Caco-2 (cell line): ENCODE measurements around the gene PRF1. TPM values are rescaled to one million over a fixed set of nuclear protein-coding genes. Genes with fewer than 3 reads are reported as not detected.
A peak's percentile ranks its signal among the peaks of the same experiment; 100 is the strongest.

ENCODE experiments used
- BruUV-seq: library from RNA; stranded (reverse); fragments of 400-500 nt; replicated peaks from 2 replicates; lab custom pipeline; 2021; lab: Mats Ljungman, UMichigan
- CTCF ChIA-PET: fragments of 300-600 bp; sonication (Branson Sonifier 250); formaldehyde crosslinking; loops from one replicate; lab custom pipeline; 2022; ENCODE audit warnings: antibody characterized with exemption; lab: Charles Lee
- POLR2A ChIA-PET: fragments of 300-600 bp; sonication (Branson Sonifier 250); formaldehyde crosslinking; loops from one replicate; lab custom pipeline; 2022; ENCODE audit warnings: antibody characterized with exemption; lab: Charles Lee
- DNase-seq, 2 experiments: peaks; one replicate each; pipeline versions ENCODE4 v3.0.0 to v3.0.0-alpha.2; 2020 to 2022
- H3K27me3 ChIP-seq: replicated peaks from 2 replicates; pipeline ENCODE4 v1.6.0; 2011; ENCODE audit warnings: low read length; ENCODE audit not compliant: control insufficient read depth, insufficient read depth
- H3K36me3 ChIP-seq: 2 replicates; pipeline ENCODE4 v1.5.1; 2011; ENCODE audit warnings: low read length; ENCODE audit not compliant: control insufficient read depth, insufficient read depth
- H3K4me1 ChIP-seq: fragments of 250-450 bp; sonication (Bioruptor Pico); 2 replicates; pipeline ENCODE4 v1.5.1; 2020; ENCODE audit warnings: mild to moderate bottlenecking
- H3K4me3 ChIP-seq: 2 replicates; pipeline ENCODE4 v1.5.1; 2011; ENCODE audit warnings: low read depth, mild to moderate bottlenecking, control low read depth, low read length
- H3K9me3 ChIP-seq: fragments of 250-450 bp; sonication (Bioruptor Pico); 2 replicates; pipeline ENCODE4 v1.5.1; 2020; ENCODE audit warnings: mild to moderate bottlenecking, moderate library complexity
- H3K27ac Mint-ChIP-seq: one replicate; pipeline ENCODE4 v1.8.0; 2022; ENCODE audit warnings: mixed read lengths; ENCODE audit not compliant: unreplicated experiment
- H3K27me3 Mint-ChIP-seq: one replicate; pipeline ENCODE4 v1.8.0; 2022; ENCODE audit warnings: mixed read lengths; ENCODE audit not compliant: insufficient read depth, unreplicated experiment
- H3K36me3 Mint-ChIP-seq: one replicate; pipeline ENCODE4 v1.8.0; 2022; ENCODE audit warnings: mild to moderate bottlenecking, mixed read lengths; ENCODE audit not compliant: insufficient read depth, unreplicated experiment
- H3K4me1 Mint-ChIP-seq: one replicate; pipeline ENCODE4 v1.8.0; 2022; ENCODE audit warnings: low read depth, mixed read lengths; ENCODE audit not compliant: unreplicated experiment
- H3K4me3 Mint-ChIP-seq: one replicate; pipeline ENCODE4 v1.8.0; 2022; ENCODE audit warnings: mild to moderate bottlenecking, moderate library complexity, mixed read lengths; ENCODE audit not compliant: unreplicated experiment
- H3K9me3 Mint-ChIP-seq: one replicate; pipeline ENCODE4 v1.8.0; 2022; ENCODE audit warnings: mixed read lengths; ENCODE audit not compliant: unreplicated experiment
- CTCF ChIP-seq, 2 experiments: fragments of 200-600 bp in 1 of 2; IDR thresholded peaks; 1 replicate in 1 of 2; 2 replicates in 1 of 2; pipeline versions ENCODE4 v1.5.1 to v1.8.0; 2011 to 2022; ENCODE audit warnings: antibody characterized with exemption in 1 of 2, control low read depth in 1 of 2, inconsistent platforms in 1 of 2, low read depth in 1 of 2, low read length in 1 of 2, mild to moderate bottlenecking in 1 of 2, moderate library complexity in 1 of 2; ENCODE audit not compliant: insufficient read depth in 1 of 2, severe bottlenecking in 1 of 2, unreplicated experiment in 1 of 2
- intact Hi-C: fragments of 100-400 bp; cut with micrococcal nuclease; formaldehyde crosslinking; loops from one replicate; pipeline ENCODE4 v1.10.0; 2022; ENCODE audit not compliant: unreplicated experiment
- total RNA-seq: library from RNA; stranded (reverse); gene quantifications from 2 replicates; pipeline ENCODE4 v1.2.3, GENCODE V29; 2022

PRF1 gene
- total RNA-seq, 1 experiment from 2014 or later = 0.34 TPM

GRCh38 chr10:70597856-70598815 lies 4.4 kb downstream of the PRF1 start:
- Mint-ChIP-seq H3K9me3 (no peaks in the 10 kb centered on the region), H3K27ac (no peak overlapping the region), H3K4me3 (no peak overlapping the region), H3K36me3 (no peaks in the 10 kb centered on the region), H3K4me1 (peaks cover 17% of the 10 kb centered on the region), H3K27me3 (no peaks in the 10 kb centered on the region)
- ChIA-PET POLR2A (no interaction called here), CTCF (interaction anchor here (0.6 kb wide), 1 partner anchor 101 kb away, joined by 3 read pairs; no protein-coding TSS in a partner anchor)
- Histone ChIP-seq H3K36me3 (no peaks in the 10 kb centered on the region), H3K9me3 (no peaks in the 10 kb centered on the region), H3K4me1 (peaks cover 18% of the 10 kb centered on the region), H3K27me3 (no peaks in the 10 kb centered on the region), H3K4me3 (no peak overlapping the region)
- peak in 1 of 2 experiments; percentile 32 for DNase-seq
- no peak for TF ChIP-seq CTCF (IDR thresholded peaks at IDR 0.05; ENCODE audit: insufficient read depth in 1 of 2, low read depth in 1 of 2, low read length in 1 of 2, severe bottlenecking in 1 of 2, unreplicated experiment in 1 of 2)
- intact Hi-C loops = loop anchor here (5.0 kb wide), 1 partner anchor 41 kb away; no protein-coding TSS in a partner anchor
- no TSS peak for BruUV-seq

DNA sequence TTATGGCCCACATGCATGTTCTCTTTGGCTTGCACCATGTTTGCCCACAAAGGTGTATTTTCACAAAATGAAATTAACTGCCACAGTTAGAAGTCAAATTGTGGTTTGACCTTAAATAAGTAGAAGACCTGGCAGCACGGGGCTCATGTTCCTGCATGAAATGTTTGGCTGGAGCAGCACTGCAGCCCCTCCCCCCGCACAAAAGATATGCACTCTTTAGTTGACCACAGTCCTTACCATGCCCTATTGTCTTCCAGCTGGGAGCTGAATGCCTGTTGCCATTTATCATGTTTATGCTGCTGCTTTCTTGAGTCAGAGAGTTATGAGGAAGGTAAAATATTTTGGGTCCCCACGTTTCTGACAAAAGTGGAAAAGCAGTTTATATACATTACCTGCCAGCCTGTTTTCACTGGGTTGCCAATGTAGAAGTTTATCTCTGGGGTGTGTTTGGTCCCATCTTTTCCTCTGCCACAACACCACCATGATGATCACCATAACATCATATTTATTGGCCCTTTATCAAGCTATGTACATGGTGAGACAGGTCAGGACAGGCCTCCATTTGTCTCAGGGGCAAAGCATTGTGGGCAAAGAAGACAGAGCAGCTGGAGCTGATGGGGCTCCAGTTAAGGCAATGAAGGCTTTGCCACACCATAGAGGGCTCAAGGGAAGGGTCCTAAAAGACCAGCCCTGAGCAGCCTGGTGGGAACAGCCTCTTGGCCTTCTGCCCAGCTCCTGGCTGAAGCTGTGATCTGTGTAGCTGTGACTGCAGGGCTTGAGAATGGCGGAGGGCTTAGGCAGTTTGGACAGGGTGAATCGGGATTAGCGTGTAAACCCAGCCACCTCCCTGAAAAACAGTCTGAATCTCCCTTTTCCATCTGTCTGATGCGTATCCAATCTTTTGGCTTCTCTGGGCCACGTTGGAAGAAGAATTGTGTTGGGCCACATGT lies 5.4 kb downstream of the PRF1 start:
- Mint-ChIP-seq H3K9me3 (no peaks in the 10 kb centered on the region), H3K4me3 (no peak overlapping the region), H3K36me3 (no peaks in the 10 kb centered on the region), H3K27ac (no peak overlapping the region), H3K4me1 (peaks cover 17% of the 10 kb centered on the region), H3K27me3 (no peaks in the 10 kb centered on the region)
- Histone ChIP-seq H3K4me1 (peaks cover 18% of the 10 kb centered on the region), H3K4me3 (no peak overlapping the region), H3K36me3 (no peaks in the 10 kb centered on the region), H3K27me3 (no peaks in the 10 kb centered on the region), H3K9me3 (no peaks in the 10 kb centered on the region)
- ChIA-PET CTCF (interaction anchor here (0.6 kb wide), 1 partner anchor 100 kb away, joined by 3 read pairs; no protein-coding TSS in a partner anchor), POLR2A (no interaction called here)
- intact Hi-C loops = loop anchor here (5.0 kb wide), 1 partner anchor 40 kb away; no protein-coding TSS in a partner anchor
- TF ChIP-seq CTCF (IDR thresholded peaks at IDR 0.05; ENCODE audit: insufficient read depth in 1 of 2, low read depth in 1 of 2, low read length in 1 of 2, severe bottlenecking in 1 of 2, unreplicated experiment in 1 of 2) = no peak
- DNase-seq = peak in 1 of 2 experiments; percentile 28
- no TSS peak for BruUV-seq
